Measurements from ENCODE around the gene FGD3.

FGD3 gene

DNA sequence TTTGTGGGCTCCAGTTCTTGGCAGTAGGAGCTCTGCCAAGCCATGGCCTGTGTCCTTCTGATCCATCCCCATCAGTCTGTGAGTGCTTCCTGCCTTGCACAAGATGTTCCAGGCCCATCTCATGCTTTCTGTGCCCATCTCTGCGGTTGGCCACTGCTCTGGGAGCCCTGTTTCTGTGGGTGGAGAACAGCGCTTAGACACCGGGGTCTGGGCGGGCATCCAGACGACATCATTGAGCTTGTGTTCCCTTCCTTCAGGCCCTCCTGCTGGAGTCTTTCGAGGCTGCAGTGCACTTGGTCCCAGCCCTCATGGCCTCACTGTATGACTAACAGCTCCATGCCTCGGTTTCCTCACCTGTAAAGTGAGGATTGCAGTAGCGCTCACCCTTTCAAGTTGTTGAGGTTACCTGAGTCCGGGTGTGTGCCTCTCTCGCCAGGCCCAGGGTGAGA lies 133.8 kb downstream of the FGD3 start:
- no peak for DNase-seq

DNA sequence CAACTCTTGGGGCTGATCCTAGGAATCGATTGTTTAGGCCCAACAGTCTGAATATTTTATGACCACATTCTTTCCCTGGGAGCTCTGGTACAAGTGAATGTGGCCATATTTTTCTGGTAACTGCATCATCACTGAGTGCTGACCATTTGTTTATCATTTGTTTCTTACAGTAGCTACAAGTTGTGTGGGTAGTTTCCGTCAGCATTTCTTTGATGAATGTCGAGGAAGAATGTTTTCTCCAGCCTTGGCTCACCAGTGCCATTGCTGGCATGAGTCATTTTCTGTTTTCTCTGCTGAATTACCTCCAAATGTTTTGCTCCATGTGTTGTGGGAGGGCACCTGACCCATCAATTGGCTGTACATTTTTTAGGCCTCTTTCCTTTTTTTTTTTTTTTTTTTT lies 134.6 kb downstream of the FGD3 start:
- no peak for DNase-seq

DNA sequence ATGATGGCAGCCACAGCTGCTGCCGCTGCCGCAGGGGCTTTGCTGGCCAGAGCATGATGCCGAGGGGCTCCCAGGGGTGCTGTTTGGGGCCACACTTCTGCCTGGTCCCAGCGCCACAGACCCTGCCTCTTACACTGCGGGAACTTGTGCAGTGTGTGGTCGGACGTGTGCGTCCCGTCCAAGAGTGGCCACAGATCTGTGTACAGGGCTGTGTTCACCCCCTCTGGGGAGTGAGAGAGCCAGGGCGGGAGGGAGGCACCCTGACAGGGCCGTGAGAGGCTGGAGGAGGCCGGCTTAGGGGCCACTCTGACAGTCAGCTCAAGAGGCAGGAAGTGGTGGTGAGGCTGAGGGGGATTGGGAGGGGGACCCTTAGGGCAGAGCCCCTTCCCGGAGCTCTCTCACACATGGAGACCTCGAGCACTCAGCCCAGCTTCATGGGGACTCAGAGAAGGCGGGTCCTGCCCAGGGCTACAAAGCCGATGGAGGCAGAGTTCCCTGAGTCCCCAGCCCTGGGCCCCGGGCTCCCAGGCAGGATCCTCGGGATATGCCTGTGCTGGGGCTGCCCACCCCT lies 135.6 kb downstream of the FGD3 start:
- DNase-seq = no peak

DNA sequence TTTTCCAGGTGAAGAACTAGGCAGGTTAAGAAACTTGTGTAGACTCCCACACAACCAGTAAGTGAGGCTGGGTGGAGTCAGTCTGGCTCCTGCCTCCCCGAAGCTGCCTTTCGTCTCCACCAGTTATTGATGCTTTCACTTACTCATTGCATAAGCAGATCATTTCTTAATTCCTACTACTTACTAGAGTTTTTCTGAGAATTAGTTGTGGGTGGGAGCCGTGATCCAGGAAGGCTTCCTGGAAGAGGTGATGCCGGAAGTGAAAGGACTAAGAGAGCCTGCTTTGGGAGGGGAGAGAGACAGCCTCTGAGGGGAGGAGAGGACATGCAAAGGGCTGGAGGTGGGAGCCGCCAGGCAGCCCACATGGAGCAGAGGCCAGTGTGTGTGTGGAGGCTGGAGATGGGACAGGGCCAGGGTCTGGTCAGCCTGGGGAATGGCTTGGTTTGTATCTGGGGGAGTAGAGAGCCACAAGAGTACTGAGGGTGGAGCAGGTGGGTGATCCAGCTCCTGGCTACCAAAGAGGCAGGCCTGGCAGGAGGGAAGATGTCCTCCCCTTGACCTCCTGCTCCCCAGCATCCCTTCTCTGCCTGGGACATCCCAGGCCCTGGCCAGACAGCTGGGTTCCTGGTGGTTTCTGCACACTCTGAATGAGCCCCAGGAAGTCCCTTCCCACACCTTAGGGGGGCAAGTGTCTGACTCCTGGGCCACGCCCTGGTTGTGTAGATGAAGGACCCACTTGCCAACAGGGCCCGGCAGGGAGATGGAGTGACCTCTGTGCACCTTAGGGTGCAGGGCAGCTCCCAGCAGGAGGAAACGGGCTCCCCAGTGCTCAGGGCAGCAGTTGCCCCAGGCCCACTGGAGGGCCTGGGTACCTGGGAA lies 136.5 kb downstream of the FGD3 start:
- no peak for DNase-seq

DNA sequence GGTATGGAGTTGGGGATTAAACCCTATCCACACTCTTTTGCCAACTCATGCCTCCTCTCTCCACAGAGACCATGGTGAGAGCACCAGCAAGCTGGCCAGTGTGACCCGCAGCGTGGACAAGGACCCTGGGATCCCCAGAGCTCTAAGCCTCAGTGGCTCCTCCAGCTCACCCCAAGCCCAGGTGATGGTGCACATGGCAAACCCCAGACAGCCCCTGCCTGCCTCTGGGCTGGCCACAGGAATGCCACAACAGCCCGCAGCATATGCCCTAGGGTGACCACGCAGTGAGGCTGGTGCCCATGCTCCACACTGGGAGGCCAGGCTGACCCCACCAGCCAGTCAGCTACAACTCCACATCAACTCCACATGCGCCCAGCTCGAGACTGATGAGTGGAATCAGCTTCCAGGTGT lies 137.2 kb downstream of the FGD3 start:
- DNase-seq = no peak

DNA sequence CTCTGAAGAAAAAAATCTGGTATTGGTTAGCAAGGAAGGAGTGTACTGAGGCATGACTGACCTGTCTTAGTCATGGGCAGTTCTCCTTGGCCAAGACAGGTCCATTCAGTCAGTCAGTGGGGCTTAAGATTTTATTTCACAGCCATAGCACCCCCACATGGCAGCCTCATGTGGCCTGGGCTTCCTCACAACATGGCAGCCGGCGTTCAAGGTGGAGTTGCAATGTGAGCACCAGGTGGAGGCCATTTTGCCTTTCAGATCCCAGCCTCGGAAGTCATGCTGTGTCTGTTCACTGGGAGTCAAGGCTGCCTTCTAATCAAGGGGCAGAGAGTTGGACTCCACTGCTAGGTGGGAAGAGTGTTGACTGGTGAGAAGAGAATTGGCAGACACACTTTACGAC lies 138.4 kb downstream of the FGD3 start:
- DNase-seq = no peak

Measured in cerebellar nuclear complex (tissue), 1 donor.